Activated naive CD8-positive, alpha-beta T cell treated with anti-CD3 and anti-CD28 coated beads, Interleukin-2, amount 10 ng/mL, durations not matched to agents 7 days and 5 days (primary cell): ENCODE results near the gene YAP1. TPM values are rescaled to one million over a fixed set of nuclear protein-coding genes. Genes with fewer than 3 reads are reported as not detected.
A peak's percentile ranks its signal among the peaks of the same experiment; 100 is the strongest.

Source experiments
- ATAC-seq: fragments of 150-1000 bp; cut with Tn5 transposase; one replicate; pipeline ENCODE4 v1.10.0; 2021; ENCODE audit warnings: low read depth, moderate library complexity
- POLR2A ChIA-PET: fragments of 350-600 bp; sonication (Branson Sonifier 250); formaldehyde crosslinking; loops from one replicate; lab custom pipeline; 2021; ENCODE audit warnings: antibody characterized with exemption; lab: Charles Lee
- DNase-seq: peaks from one replicate; pipeline ENCODE4 v3.0.0; 2021
- H3K27ac Mint-ChIP-seq: one replicate; pipeline ENCODE4 v1.8.0; 2022; ENCODE audit warnings: mild to moderate bottlenecking, mixed read lengths
- H3K27me3 Mint-ChIP-seq: one replicate; pipeline ENCODE4 v1.8.0; 2022; ENCODE audit warnings: mild to moderate bottlenecking, moderate library complexity, mixed read lengths
- H3K36me3 Mint-ChIP-seq: one replicate; pipeline ENCODE4 v1.8.0; 2021; ENCODE audit warnings: mild to moderate bottlenecking, mixed read lengths
- H3K4me1 Mint-ChIP-seq: one replicate; pipeline ENCODE4 v1.8.0; 2021; ENCODE audit warnings: mixed read lengths
- H3K4me3 Mint-ChIP-seq: one replicate; pipeline ENCODE4 v1.8.0; 2022; ENCODE audit warnings: mild to moderate bottlenecking, moderate library complexity, mixed read lengths
- H3K9me3 Mint-ChIP-seq: one replicate; pipeline ENCODE4 v1.8.0; 2021; ENCODE audit warnings: mixed read lengths
- total RNA-seq, 2 experiments: library from RNA; stranded (reverse); gene quantifications; one replicate each; pipeline ENCODE4 v1.2.3, GENCODE V29; 2021

YAP1 gene
- total RNA-seq, 2 experiments from 2014 or later, result 0.11 TPM; not detected in 1

DNA sequence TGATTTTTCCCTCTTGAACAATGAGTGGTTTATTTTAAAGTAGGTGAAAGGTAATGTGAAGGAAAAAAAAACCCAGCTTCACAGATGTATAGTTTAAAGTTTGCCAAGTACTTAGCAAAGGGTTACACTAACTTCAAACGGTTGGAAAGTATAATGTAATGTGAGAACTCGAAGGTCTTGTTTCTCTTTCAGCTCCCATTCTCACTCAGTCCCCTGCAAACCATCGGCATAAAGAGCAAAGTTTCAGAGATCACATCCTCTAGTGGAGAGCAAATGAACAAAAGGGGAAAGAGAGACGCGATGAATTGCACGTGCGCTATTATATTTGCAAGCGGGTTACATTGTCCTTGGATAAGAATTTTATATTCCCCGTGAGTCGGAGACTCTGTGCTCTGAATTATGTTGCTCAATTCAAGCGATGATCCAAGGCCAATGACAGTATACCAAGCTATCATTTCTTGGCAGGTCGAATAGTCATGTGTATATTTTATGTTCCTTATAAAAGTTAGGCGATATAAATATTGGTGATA is 169.5 kb downstream of the YAP1 start:
- DNase-seq (no peak), ATAC-seq (peak; percentile 50)
- peaks cover 7% of the 10 kb centered on the region for H3K4me1 Mint-ChIP-seq
- POLR2A ChIA-PET, result no interaction called here
- no peak overlapping the region for H3K27ac Mint-ChIP-seq
- H3K4me3 Mint-ChIP-seq, result peak overlapping the region; percentile 57
- H3K36me3 Mint-ChIP-seq, result no peaks in the 10 kb centered on the region
- no peaks in the 10 kb centered on the region for H3K9me3 Mint-ChIP-seq
- no peaks in the 10 kb centered on the region for H3K27me3 Mint-ChIP-seq

DNA sequence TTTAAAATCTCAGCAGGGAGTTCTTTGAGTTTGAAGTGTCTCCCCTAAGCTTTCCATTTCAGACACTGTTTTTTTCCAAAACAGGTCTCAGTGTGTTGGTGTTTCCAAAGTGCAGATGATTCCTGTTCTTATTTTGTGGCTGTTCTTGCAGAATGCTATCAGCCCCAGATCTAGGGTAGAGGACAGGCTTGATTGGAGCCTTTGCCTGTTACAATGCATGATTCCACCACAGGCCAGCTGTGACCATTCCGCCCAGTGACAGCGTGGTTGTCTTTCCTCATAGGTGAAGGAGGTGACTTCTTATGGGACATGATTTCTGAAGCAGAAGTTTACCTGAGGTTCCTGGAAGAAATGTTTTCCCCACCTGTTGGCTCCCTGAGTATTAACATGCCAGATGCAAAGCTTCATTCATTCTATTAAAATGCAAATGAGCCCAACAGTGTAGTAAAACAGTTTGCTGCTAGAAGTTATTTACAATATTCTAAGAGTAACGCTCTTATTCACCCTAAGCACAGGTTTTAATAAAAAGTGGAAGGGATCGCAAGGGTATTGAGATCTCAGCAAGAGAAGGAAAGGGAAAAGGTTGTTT is 170.1 kb downstream of the YAP1 start:
- Mint-ChIP-seq H3K27me3 (no peaks in the 10 kb centered on the region), H3K27ac (no peak overlapping the region), H3K4me3 (no peak overlapping the region), H3K36me3 (no peaks in the 10 kb centered on the region), H3K4me1 (peaks cover 7% of the 10 kb centered on the region), H3K9me3 (no peaks in the 10 kb centered on the region)
- POLR2A ChIA-PET, result no interaction called here
- ATAC-seq (no peak), DNase-seq (no peak)

Other genes with a start within 250 kb of the YAP1 start
- 1 to 10 TPM; 1.5 to 2.1 TPM for gene CEP126, start 195.4 kb upstream of the YAP1 start, total RNA-seq
- not detected for gene ANGPTL5, start 193.9 kb upstream of the YAP1 start, total RNA-seq
- not detected for gene CFAP300, start 63.0 kb upstream of the YAP1 start, total RNA-seq
- 10 to 100 TPM; 55.0 to 59.3 TPM for gene BIRC3, start 207.0 kb downstream of the YAP1 start, total RNA-seq
- gene BIRC2, start 236.8 kb downstream of the YAP1 start, total RNA-seq, result 10 to 100 TPM; 40.6 to 41.4 TPM